HS-5 (cell line): Measurements from ENCODE around the gene UGT1A4.
"Not testable (repeated sequence)": the region's sequence is repeated elsewhere in the genome, so short reads cannot be mapped to it uniquely, and the experiment has no call there.

Experiments used
- DNase-seq: peaks from one replicate; pipeline ENCODE4 v3.0.0-alpha.2; 2012; ENCODE audit warnings: low read depth

UGT1A4 gene

GRCh38 chr2:233750689-233751088 is 32.2 kb downstream of the UGT1A4 start:
- not testable (repeated sequence) for DNase-seq

- DNase-seq, result not testable (repeated sequence)
Measured at GRCh38 chr2:233751212-233752009, 32.9 kb downstream of the UGT1A4 start.

GRCh38 chr2:233754872-233755611 is 36.5 kb downstream of the UGT1A4 start:
- no peak for DNase-seq

GRCh38 chr2:233756429-233757081 is 38.0 kb downstream of the UGT1A4 start:
- no peak for DNase-seq

GRCh38 chr2:233758141-233758540 is 39.6 kb downstream of the UGT1A4 start:
- DNase-seq, result no peak

GRCh38 chr2:233758849-233759248 is 40.3 kb downstream of the UGT1A4 start:
- DNase-seq, result no peak

GRCh38 chr2:233760043-233760442 is 41.5 kb downstream of the UGT1A4 start, which contains the start of gene UGT1A1:
Gene UGT1A1, plus strand, starts transcription at chr2:233760270. Its CDS starts 18 bp downstream, at chr2:233760288.
- DNase-seq, result no peak

- DNase-seq, result no peak
Measured at GRCh38 chr2:233761040-233761769, 42.7 kb downstream of the UGT1A4 start.

- peak; percentile 3 for DNase-seq
Measured at GRCh38 chr2:233764264-233764663, 45.7 kb downstream of the UGT1A4 start.

GRCh38 chr2:233764761-233765160 is 46.2 kb downstream of the UGT1A4 start:
- no peak for DNase-seq

- DNase-seq, result no peak
Measured at GRCh38 chr2:233766416-233766815, 47.9 kb downstream of the UGT1A4 start.

- DNase-seq, result no peak
Measured at GRCh38 chr2:233768076-233768475, 49.5 kb downstream of the UGT1A4 start.

GRCh38 chr2:233769260-233769659 is 50.7 kb downstream of the UGT1A4 start:
- no peak for DNase-seq

- no peak for DNase-seq
Measured at GRCh38 chr2:233772153-233772552, 53.6 kb downstream of the UGT1A4 start.

- no peak for DNase-seq
Measured at GRCh38 chr2:233772583-233772982, 54.0 kb downstream of the UGT1A4 start.

- no peak for DNase-seq
Measured at GRCh38 chr2:233773854-233774253, 55.3 kb downstream of the UGT1A4 start.

- no peak for DNase-seq
Measured at GRCh38 chr2:233775414-233775813, 56.9 kb downstream of the UGT1A4 start.

- DNase-seq, result no peak
Measured at GRCh38 chr2:233778030-233778429, 59.5 kb downstream of the UGT1A4 start, which contains the start of gene MROH2A. Gene MROH2A, plus strand, starts transcription at chr2:233778330. Its CDS starts 1,029 bp downstream, at chr2:233779359.

GRCh38 chr2:233779722-233780121 is 61.2 kb downstream of the UGT1A4 start:
- DNase-seq, result no peak

- DNase-seq, result no peak
Measured at GRCh38 chr2:233780771-233781170, 62.2 kb downstream of the UGT1A4 start.

GRCh38 chr2:233789554-233789953 is 71.0 kb downstream of the UGT1A4 start:
- DNase-seq, result no peak
